ENCODE results near the gene CROCC2.

DNA sequence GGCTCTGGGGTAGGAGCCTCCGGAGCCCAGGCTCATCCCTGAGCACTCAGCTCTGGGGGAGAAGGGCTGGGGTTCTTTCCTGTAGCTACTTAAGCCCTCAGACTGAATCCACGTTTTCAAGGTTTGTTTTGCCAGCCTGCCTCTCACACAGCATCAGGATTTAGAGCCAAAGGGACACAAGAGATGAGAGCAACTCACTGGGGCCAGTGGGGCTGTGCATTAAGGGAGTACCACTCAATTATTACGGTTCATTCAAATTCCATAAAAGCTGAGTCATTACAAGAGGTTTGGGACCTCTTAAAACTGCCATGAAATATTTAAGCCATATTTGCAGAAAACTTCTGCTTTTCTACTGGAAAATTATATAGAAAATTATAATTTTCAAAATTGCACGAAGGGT lies 75.1 kb downstream of the CROCC2 start:
- TF ChIP-seq EZH2 (IDR thresholded peaks at IDR 0.05; ENCODE audit: borderline replicate concordance, low read depth, low read length, severe bottlenecking), result no peak
- TF ChIP-seq, protein P1, sequence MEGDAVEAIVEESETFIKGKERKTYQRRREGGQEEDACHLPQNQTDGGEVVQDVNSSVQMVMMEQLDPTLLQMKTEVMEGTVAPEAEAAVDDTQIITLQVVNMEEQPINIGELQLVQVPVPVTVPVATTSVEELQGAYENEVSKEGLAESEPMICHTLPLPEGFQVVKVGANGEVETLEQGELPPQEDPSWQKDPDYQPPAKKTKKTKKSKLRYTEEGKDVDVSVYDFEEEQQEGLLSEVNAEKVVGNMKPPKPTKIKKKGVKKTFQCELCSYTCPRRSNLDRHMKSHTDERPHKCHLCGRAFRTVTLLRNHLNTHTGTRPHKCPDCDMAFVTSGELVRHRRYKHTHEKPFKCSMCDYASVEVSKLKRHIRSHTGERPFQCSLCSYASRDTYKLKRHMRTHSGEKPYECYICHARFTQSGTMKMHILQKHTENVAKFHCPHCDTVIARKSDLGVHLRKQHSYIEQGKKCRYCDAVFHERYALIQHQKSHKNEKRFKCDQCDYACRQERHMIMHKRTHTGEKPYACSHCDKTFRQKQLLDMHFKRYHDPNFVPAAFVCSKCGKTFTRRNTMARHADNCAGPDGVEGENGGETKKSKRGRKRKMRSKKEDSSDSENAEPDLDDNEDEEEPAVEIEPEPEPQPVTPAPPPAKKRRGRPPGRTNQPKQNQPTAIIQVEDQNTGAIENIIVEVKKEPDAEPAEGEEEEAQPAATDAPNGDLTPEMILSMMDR (IDR thresholded peaks at IDR 0.05; ENCODE audit: borderline replicate concordance, extremely low read depth, low read length, poor library complexity, severe bottlenecking), result no peak

Data from DND-41 (cell line).